NCI-H2196 treated with DMSO at 0.1 percent for 48 hours (cell line): ENCODE data around the gene NCBP1.
A peak's percentile ranks its signal among the peaks of the same experiment; 100 is the strongest.

Experiments used
- DNase-seq: peaks from one replicate; lab custom pipeline; 2025; ENCODE audit not compliant: unreplicated experiment; lab: John Stamatoyannopoulos, UW

The NCBP1 gene

DNA sequence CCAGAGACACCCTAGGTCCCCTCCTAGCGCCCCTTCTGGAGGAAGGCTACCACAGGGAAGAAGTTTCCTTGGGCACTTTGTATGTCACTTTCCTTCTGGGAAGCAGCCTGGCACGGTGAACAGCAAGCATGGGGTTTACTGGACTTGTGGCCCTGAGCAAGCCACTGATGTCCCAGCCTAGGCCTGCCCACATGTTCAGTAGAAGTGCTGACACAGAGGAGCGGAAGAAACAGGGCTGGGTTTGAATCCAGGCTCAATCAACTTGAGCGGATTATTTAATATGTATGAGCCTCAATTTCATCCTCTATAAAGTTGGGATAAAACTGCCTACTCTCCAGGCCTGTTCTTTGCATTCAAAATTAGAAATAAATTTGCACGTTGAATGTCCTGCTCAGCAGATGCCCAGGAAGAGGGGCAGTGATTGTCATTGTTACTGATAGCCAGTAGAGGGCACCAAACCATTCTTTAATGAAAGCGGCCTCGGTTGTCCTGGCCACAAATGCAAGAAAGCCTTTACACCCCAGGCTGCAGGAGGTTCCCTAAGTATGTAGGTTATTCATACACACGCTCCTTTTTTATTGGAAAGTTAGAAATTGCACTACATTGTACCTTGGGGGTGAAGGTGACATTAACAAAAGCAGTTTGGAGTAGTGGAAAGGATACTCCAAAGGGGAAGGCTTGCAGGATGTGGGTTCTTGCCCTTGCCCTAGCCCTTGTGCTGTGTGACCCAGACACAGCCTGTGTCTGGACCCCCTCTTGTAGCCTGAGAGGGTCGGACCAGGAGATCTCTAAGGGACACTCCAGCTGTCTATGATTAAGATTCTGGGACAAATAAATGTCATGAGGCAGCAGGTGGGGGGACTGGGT is 77.0 kb downstream of the NCBP1 start:
- DNase-seq, result peak; percentile 61

DNA sequence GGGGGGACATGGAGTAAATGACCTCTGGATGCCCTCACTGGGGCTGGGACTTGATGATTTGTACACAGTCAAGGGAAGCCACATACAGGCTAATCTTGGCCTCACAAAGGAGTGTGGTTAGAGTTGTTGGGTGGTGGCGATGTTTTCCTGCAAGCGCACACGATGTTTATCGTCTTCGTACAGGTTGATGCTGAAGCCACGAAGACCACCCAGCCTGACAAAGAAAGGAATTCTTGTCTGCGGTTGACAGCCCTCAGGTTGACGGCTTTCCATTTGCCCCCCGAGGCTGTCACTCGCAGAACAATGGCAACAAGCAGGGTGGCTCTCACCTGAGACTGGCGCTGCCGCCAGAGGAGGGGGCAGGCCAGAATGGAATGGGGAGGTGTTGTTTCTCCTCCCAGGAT is 77.6 kb downstream of the NCBP1 start:
- DNase-seq, result no peak

DNA sequence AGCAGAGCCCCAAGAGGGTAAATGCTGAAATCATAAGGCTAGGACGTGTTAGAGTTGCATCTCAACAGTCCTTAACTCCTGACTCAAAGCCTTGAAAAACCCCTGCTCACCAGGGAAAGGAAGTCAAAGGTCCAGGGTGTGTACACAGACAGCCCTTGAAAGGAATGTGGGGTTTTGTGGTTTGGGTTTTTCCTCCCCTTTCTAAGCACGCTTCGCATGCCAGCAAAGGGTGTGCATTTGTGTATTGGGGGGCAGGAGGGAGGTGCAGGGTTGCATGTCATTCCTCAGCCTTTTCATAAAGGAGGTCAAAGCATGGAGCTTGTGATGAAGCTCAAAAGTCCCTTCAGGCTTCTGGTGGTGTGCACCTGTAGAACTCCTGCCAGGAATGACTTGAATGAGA is 80.8 kb downstream of the NCBP1 start:
- no peak for DNase-seq

GRCh38 chr9:97717866-97718265 is 84.2 kb downstream of the NCBP1 start:
- no peak for DNase-seq

DNA sequence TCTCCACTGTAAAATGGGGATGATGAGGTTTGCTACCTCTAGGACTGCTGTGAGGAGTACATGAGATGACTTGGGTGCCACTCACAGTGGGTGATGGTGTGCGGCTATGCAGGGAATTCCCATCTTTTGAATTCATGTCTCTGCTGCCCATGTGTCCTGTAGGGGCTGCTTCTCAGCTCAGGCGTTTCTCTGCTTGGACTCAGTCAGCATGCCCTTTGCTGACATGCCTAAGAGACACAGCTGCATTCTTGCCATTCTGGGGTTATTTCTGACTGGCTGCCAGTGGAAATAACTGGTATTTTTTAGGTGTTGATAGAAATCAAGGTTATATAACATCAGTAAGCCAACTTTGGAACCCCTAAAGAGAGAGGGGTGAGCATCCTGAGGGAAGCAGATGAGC is 87.8 kb downstream of the NCBP1 start:
- DNase-seq, result no peak

DNA sequence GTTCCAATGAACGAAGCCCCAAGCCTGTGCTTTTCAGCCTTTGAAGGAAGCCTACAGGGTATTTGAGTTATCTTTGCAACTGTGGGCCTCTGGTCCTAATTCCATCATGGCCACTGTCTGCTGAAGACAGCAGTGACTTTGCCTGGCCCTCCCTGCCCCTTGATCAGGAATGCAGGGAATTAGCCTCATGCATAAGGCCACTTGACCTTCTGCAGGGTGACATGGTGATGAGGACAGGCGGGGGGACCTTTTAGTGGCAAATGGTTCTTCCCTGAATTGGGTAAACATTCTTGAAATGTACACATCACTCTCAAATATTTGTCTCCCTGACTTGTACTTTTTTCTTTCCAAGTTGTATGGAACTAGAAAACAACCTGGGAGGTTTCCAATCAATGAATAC is 88.7 kb downstream of the NCBP1 start:
- no peak for DNase-seq
